ENCODE results near the gene CBX1. TPM values are rescaled to one million over a fixed set of nuclear protein-coding genes. Genes with fewer than 3 reads are reported as not detected.

The CBX1 gene
- total RNA-seq, 2 donors from 2014 or later, result 173 to 230 TPM

DNA sequence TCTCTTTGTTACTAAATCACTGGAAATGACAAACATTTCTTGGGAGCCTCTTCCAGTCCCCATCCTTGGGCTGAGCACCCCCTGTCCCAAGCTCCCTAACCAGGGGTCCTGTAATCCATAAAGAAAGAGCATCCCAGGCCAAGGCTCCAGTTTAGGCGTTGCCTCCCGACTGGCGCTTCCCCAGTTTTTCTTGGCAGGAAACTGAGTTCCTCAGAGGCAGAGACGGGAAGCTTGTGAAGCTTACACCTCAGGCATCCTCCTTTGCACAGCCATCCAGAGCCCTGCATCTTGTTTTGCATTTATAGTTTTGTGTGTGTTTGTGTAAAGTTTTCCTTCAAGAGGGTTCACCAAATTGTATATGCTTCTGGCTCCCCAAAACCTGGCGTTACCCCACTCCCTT is 70.7 kb downstream of the CBX1 start:
- no peaks in the 10 kb centered on the region for H3K9me3 ChIP-seq (ENCODE audit: control insufficient read depth, low read length)
- H3K27me3 ChIP-seq (ENCODE audit: control insufficient read depth, insufficient read depth, low read length, poor library complexity, severe bottlenecking), result peaks cover 14% of the 10 kb centered on the region
- no peaks in the 10 kb centered on the region for H3K36me3 ChIP-seq (ENCODE audit: control insufficient read depth, insufficient read depth, low read length)
- no peak for DNase-seq
- Mint-ChIP-seq H3K27me3 (ENCODE audit: insufficient read depth) (peaks cover 46% of the 10 kb centered on the region), H3K36me3 (ENCODE audit: low read depth) (no peaks in the 10 kb centered on the region), H3K27ac (no peak overlapping the region), H3K4me1 (peaks cover 5% of the 10 kb centered on the region), H3K9me3 (no peaks in the 10 kb centered on the region), H3K4me3 (no peak overlapping the region)
- H3K9ac ChIP-seq (ENCODE audit: extremely low read depth, low read length, poor library complexity, severe bottlenecking), result no peak overlapping the region
- H3K4me1 ChIP-seq (ENCODE audit: control insufficient read depth, insufficient read depth, low read length), result no peaks in the 10 kb centered on the region
- H3K4me3 ChIP-seq (ENCODE audit: low read length), result no peak overlapping the region
- TF ChIP-seq CTCF (conservative IDR thresholded peaks at IDR 0.05), result no peak
- WGBS, 2 experiments (ENCODE audit: insufficient coverage in 1 of 2, insufficient read length in 1 of 2), result 83 to 85% methylated on average over 5 of the region's 5 CpGs
- no peak overlapping the region for H3K27ac ChIP-seq (ENCODE audit: low read depth, low read length)

GRCh38 chr17:48028736-48029135 is 72.5 kb downstream of the CBX1 start:
- no peak for DNase-seq
- Mint-ChIP-seq H3K9me3 (no peaks in the 10 kb centered on the region), H3K4me1 (peaks cover 10% of the 10 kb centered on the region), H3K27me3 (ENCODE audit: insufficient read depth) (peaks cover 55% of the 10 kb centered on the region), H3K27ac (no peak overlapping the region), H3K4me3 (no peak overlapping the region), H3K36me3 (ENCODE audit: low read depth) (no peaks in the 10 kb centered on the region)
- H3K4me3 ChIP-seq (ENCODE audit: low read length), result no peak overlapping the region
- H3K27me3 ChIP-seq (ENCODE audit: control insufficient read depth, insufficient read depth, low read length, poor library complexity, severe bottlenecking), result peaks cover 26% of the 10 kb centered on the region
- no peaks in the 10 kb centered on the region for H3K36me3 ChIP-seq (ENCODE audit: control insufficient read depth, insufficient read depth, low read length)
- H3K9me3 ChIP-seq (ENCODE audit: control insufficient read depth, low read length), result no peaks in the 10 kb centered on the region
- WGBS, 2 experiments (ENCODE audit: insufficient coverage in 1 of 2, insufficient read length in 1 of 2), result 87% methylated on average over 1 of the region's 1 CpG; no CpG with 5 or more reads in 1 of the 2 experiments
- TF ChIP-seq CTCF (conservative IDR thresholded peaks at IDR 0.05), result no peak
- H3K4me1 ChIP-seq (ENCODE audit: control insufficient read depth, insufficient read depth, low read length), result no peaks in the 10 kb centered on the region
- no peak overlapping the region for H3K9ac ChIP-seq (ENCODE audit: extremely low read depth, low read length, poor library complexity, severe bottlenecking)
- no peak overlapping the region for H3K27ac ChIP-seq (ENCODE audit: low read depth, low read length)

- H3K4me1 Mint-ChIP-seq, result peaks cover 10% of the 10 kb centered on the region
- H3K4me3 ChIP-seq (ENCODE audit: low read length), result no peak overlapping the region
- WGBS, 2 experiments (ENCODE audit: insufficient coverage in 1 of 2, insufficient read length in 1 of 2), result 83 to 91% methylated on average over 10 to 12 of the region's 12 CpGs
- H3K9ac ChIP-seq (ENCODE audit: extremely low read depth, low read length, poor library complexity, severe bottlenecking), result no peak overlapping the region
- peak; percentile 54 for DNase-seq
- H3K4me3 Mint-ChIP-seq, result no peak overlapping the region
- H3K9me3 Mint-ChIP-seq, result no peaks in the 10 kb centered on the region
- H3K27ac ChIP-seq (ENCODE audit: low read depth, low read length), result no peak overlapping the region
- H3K27me3 ChIP-seq (ENCODE audit: control insufficient read depth, insufficient read depth, low read length, poor library complexity, severe bottlenecking), result peaks cover 30% of the 10 kb centered on the region
- no peak overlapping the region for H3K27ac Mint-ChIP-seq
- H3K4me1 ChIP-seq (ENCODE audit: control insufficient read depth, insufficient read depth, low read length), result no peaks in the 10 kb centered on the region
- TF ChIP-seq CTCF (conservative IDR thresholded peaks at IDR 0.05), result no peak
- peaks cover 48% of the 10 kb centered on the region for H3K27me3 Mint-ChIP-seq (ENCODE audit: insufficient read depth)
- H3K36me3 Mint-ChIP-seq (ENCODE audit: low read depth), result no peaks in the 10 kb centered on the region
- H3K9me3 ChIP-seq (ENCODE audit: control insufficient read depth, low read length), result no peaks in the 10 kb centered on the region
- no peaks in the 10 kb centered on the region for H3K36me3 ChIP-seq (ENCODE audit: control insufficient read depth, insufficient read depth, low read length)
Observed at GRCh38 chr17:48027322-48027981, 73.8 kb downstream of the CBX1 start.
